Activated CD4-positive, alpha-beta T cell treated with anti-CD3 and anti-CD28 coated beads for 48 hours (primary cell): ENCODE results near the gene SEH1L.
"Not testable (repeated sequence)": the region's sequence is repeated elsewhere in the genome, so short reads cannot be mapped to it uniquely, and the experiment has no call there.

Experiments used
- DNase-seq: peaks from one replicate; pipeline ENCODE4 v3.0.0-alpha.2; 2020

The SEH1L gene

DNA sequence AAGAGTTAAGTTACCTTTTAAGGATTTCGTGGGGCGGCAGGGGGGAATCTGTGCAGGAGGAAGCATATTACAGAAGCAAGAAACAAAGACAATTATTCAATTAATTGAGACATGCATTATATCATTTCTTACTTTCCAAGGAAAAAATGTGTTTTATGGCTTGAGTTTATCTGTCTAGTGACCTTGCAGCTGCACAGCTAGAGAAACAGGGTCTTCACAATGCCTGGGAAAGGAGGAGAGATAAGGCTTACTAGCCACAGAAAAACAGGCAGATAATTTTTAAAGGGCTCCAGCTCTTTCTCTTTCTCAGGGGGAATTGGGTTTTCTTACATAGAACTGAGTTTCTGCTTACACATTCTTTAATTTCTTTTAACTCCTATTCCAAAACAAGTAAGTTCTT is 49.5 kb downstream of the SEH1L start:
- not testable (repeated sequence) for DNase-seq

DNA sequence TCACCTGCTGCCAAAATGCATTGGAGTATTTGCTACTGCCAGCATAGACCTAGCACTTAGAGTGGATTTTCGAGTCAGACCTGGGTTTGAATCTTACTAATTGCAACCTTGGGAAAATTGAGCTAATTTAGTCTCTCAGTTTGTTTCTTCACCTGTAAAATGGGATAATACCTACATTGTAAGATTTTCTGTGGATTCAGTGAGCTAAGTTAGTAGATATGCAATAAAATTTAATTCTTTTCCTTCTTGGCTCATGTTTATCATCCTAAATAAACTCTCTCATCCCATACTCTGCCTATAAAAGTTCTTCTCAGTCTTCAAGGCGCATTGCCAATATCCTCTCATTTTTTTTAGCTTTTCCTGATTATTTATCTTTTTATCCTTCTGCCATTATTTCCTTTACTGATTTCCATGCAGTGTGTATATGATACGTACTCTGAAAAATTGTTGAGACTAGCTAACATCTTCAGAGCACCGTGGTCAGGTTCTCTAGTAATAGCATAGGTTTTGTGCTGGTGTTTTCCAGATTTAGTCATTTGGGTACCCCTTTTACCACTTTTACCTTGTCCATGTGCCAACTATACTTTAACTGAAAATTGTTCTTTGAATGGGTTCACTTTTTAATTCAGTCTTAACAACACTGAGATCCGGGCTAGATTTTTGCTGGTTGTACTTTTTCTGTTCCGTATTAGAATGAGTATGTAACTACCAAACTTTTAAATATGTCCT is 50.7 kb downstream of the SEH1L start:
- no peak for DNase-seq

GRCh38 chr18:13003466-13003896 is 55.7 kb downstream of the SEH1L start:
- peak; percentile 33 for DNase-seq

DNA sequence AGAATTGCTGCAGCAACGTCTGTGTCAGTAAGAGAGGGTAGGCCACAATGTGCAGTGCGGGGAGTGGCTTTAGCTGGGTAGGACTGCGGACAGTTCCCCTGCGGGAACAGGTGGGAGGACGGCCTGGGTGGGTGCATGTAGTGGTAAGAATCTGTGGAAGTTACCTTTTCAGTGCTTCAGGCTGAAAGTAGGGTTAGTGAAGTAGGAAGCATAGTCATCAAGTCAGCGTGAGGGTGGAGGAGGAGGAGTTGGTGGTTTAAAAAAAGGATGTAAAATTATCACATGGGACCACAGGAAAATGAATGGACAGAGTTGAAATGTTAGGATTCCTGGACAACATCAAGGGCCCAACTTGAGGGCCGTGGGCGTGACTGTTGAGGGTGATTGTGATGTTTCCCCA is 56.6 kb downstream of the SEH1L start:
- no peak for DNase-seq

- DNase-seq = no peak
Observed at GRCh38 chr18:13005289-13005688, 57.5 kb downstream of the SEH1L start.

DNA sequence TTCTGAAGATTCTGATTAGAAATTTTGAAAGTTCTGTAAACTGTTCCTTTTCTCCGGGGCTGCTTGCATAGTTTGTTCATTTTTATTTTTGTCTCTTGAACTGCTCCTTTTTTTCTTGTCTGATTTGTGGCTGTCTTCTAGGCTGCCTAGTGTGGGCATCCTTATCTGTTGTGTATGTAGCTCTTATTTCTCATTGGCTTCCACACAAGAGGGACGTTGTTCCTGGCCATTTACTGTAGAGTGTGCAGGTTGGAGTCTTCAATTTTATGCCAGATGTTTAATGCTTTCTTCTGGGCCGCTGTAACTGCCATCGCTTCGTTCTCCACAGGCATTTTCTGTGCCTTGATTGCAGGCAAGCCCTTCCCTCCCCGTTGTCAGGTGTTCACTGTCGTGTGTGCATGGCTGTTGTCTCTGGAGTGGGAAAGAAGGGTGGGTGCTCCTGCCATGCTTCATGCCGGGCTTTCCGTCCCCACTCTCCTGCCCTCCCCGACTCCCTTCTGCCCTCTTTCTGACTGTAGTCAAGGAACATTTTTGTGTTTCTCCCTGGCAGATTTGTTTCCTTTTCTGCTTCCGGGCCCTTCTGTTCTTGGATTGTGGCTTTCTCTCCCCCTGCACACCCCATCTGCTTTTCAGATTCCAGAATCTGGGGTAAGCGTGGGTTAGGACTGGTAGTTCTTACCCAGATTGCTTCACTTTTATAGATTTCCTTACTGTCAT is 58.9 kb downstream of the SEH1L start:
- DNase-seq = no peak

- no peak for DNase-seq
Observed at GRCh38 chr18:13007248-13007560, 59.4 kb downstream of the SEH1L start.

DNA sequence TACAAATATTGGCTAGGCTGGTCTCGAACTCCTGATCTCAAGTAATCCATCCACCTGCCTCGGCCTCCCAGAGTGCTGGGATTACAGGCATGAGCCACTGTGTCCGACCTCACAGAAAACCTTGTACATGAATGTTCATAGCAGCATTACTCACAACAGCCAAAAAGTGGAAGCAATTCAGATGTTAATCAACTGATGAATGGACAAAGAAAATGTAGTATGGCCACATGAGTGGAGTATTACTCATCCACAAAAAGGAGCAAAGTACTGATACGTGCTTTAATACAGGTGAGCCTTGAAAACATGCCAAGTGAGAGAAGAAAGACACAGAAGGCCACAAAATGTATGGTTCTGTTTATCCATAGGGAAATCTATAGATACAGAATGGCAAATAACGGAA is 63.9 kb downstream of the SEH1L start:
- DNase-seq = no peak

DNA sequence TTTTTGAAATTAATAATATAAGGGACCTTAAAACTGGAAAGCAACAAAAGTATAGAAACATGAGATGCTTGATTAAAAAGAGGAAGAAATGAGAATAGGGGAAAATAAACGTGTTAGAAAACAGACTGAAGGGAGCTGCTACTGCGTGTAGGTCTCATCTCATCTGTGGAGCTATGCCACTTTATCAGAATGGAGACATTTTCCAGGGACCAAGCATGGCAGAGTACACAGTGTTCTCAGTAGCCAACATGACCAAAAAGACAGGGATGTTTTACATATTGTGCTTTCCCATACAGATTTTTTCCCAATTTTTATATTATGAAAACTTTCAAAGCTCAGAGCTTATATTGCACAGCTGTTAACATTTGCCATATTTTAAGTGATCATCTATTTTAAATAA is 66.4 kb downstream of the SEH1L start:
- DNase-seq = no peak

DNA sequence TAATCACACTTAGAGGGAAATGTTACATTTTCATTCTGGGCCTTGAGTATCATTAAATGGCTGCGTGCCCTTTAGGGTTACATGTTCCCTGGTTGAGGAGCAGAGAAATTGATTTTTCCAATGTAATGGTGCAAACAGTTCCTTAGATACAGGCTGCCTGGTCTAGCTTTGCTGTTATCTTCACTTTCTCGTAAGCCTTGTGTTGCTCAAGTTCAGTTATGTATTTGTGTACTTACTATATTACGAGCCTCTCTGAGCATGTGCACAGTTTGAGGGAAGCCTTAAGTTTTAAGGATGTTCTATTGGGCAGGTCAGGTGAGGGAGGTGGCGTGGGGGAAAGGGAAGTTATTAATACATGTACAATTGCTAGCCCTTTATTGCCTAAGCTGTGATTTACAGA is 67.0 kb downstream of the SEH1L start:
- DNase-seq = no peak

DNA sequence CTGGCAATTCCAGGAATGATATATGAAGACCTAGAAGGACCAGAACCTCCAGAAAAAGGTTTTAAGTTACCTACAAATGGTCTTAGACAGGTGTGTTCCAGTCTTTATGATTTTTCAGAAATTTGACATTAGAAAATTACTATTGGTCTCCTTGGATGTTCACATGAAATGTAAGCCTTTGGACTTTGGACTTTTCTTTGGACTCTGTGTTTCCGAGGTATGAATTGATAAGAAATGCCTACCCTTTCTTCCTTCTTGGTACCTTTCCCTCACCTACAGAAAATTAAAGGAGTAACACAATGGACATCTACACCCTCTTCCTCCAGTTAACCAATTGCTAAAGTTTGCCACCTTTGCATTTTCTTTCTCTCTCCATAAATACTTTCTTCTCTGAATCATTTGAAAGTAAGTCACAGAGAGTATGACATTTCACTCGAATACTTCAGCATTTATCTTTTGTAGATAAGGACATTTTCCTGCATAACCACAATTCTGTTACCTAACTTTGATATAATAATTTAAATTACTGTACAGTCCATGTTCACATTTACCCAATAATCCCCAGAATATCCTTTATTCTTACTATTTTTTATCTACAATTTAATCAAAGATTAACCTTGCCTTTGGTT is 69.5 kb downstream of the SEH1L start:
- DNase-seq = no peak

GRCh38 chr18:13018374-13018773 is 70.6 kb downstream of the SEH1L start:
- DNase-seq = no peak

- no peak for DNase-seq
Observed at GRCh38 chr18:13019301-13019700, 71.5 kb downstream of the SEH1L start.

- DNase-seq = no peak
Observed at GRCh38 chr18:13022644-13023043, 74.8 kb downstream of the SEH1L start.

- no peak for DNase-seq
Observed at GRCh38 chr18:13025233-13025632, 77.4 kb downstream of the SEH1L start.

- no peak for DNase-seq
Observed at GRCh38 chr18:13026583-13027270, 78.9 kb downstream of the SEH1L start.

- DNase-seq = no peak
Observed at GRCh38 chr18:13028869-13029268, 81.1 kb downstream of the SEH1L start.

- DNase-seq = no peak
Observed at GRCh38 chr18:13032173-13032572, 84.4 kb downstream of the SEH1L start.

DNA sequence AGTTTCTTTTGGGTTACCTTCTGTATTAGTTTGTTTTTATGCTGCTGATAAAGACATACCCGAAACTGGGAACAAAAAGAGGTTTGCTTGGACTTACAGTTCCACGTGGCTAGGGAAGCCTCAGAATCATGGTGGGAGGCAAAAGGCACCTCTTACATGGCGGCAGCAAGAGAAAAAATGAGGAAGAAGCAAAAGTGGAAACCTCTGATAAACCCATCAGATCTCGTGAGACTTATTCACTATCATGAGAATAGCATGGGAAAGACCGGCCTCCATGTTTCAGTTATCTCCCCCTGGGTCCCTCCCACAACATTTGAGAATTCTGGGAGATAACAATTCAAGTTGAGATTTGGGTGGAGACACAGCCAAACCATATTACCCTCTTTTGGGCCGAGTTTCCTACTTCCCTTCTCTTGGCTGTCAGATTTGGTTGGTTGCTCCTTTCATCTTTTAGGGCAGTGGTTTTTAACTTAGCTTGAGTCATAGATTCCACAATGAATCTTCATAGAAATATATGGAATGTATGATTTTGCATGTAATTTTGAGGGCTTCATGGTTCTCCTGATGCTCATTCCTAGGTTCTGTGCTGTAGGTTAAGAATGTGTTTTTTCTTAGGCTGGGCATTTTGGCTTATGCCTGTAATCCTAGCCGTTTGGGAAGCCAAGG is 87.6 kb downstream of the SEH1L start:
- no peak for DNase-seq

- no peak for DNase-seq
Observed at GRCh38 chr18:13036622-13037320, 89.0 kb downstream of the SEH1L start.
